Vagina (tissue), 2 donors: ENCODE measurements around the gene CSTPP1. TPM values are rescaled to one million over a fixed set of nuclear protein-coding genes. Genes with fewer than 3 reads are reported as not detected.

Experiments used
- DNase-seq, 2 donors: peaks; one replicate each; pipeline ENCODE4 v3.0.0-alpha.2; 2017; ENCODE audit errors: extremely low spot score in 2 of 2
- H3K27ac ChIP-seq: fragments of 200-600 bp; sonication (generic); one replicate; pipeline ENCODE4 v1.5.1; 2019
- H3K27me3 ChIP-seq: fragments of 200-600 bp; sonication (generic); one replicate; pipeline ENCODE4 v1.5.1; 2019
- H3K36me3 ChIP-seq, 2 donors: fragments of 200-600 bp; sonication (generic); one replicate each; pipeline ENCODE4 v1.5.1; 2017 to 2019
- H3K4me1 ChIP-seq: fragments of 200-600 bp; sonication (generic); one replicate; pipeline ENCODE4 v1.5.1; 2019
- H3K4me3 ChIP-seq, 2 donors: fragments of 200-600 bp; sonication (generic); 1 replicate in 1 of 2; 2 replicates in 1 of 2; pipeline ENCODE4 v1.5.1; 2016 to 2019
- H3K9me3 ChIP-seq: fragments of 200-600 bp; sonication (generic); one replicate; pipeline ENCODE4 v1.5.1; 2019
- CTCF ChIP-seq, 3 experiments: fragments of 450-650 bp in 2 of 3; fragments of 200-600 bp in 1 of 3; sonication (generic) in 1 of 3; IDR thresholded peaks; one replicate each; pipeline ENCODE4 v1.5.1; 2017 to 2019; ENCODE audit warnings: antibody characterized with exemption in 3 of 3, mild to moderate bottlenecking in 2 of 3, moderate library complexity in 2 of 3
- POLR2A ChIP-seq, 2 donors: fragments of 450-650 bp; IDR thresholded peaks; one replicate each; pipeline ENCODE4 v1.6.1; 2017; ENCODE audit warnings: antibody characterized with exemption in 2 of 2, mild to moderate bottlenecking in 2 of 2, moderate library complexity in 2 of 2
- POLR2AphosphoS5 ChIP-seq, 2 donors: sonication (generic); formaldehyde crosslinking; IDR thresholded peaks; one replicate each; pipeline ENCODE4 v1.9.0; 2017; ENCODE audit warnings: antibody characterized with exemption in 2 of 2, mild to moderate bottlenecking in 2 of 2, low read depth in 1 of 2; ENCODE audit not compliant: insufficient read depth in 1 of 2
- intact Hi-C: fragments of 100-400 bp; cut with DNase I; formaldehyde crosslinking; loops from one replicate; pipeline ENCODE4 v1.15.1; 2023
- total RNA-seq: library from RNA; depleted of rRNA; stranded (reverse); fragments of >200 nt; gene quantifications from one replicate; pipeline ENCODE4 v1.2.3, GENCODE V29; 2016

The CSTPP1 gene
- total RNA-seq, 1 donor from 2014 or later, result 30.7 TPM

DNA sequence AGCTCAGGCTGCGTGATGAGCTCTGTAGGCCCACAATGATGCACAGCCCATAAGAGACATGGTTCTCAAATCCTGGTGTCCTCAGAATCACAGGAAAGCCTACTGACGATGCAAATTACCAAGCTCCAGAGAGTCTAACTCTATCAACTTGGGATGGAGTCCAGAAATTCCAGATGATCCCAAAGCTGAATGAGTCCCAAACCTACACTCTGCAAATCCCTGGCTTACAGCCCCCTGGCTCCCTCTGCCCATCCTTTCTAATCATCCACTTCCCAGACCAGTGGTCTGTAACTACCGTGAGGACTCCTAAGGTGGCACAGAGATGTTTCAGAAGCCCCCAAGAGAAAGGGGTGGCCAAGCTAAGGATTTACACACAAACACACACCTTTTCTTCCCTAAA lies 226.6 kb downstream of the CSTPP1 start:
- no peak overlapping the region for H3K27ac ChIP-seq
- no peak overlapping the region for H3K4me3 ChIP-seq
- H3K36me3 ChIP-seq, result peaks cover 8 to 47% of the 10 kb centered on the region in 2 donors
- no peak for TF ChIP-seq POLR2AphosphoS5 (IDR thresholded peaks at IDR 0.05; ENCODE audit: insufficient read depth in 1 of 2, low read depth in 1 of 2)
- TF ChIP-seq POLR2A (IDR thresholded peaks at IDR 0.05), result no peak
- TF ChIP-seq CTCF (IDR thresholded peaks at IDR 0.05), result no peak
- peaks cover 9% of the 10 kb centered on the region for H3K4me1 ChIP-seq
- no peaks in the 10 kb centered on the region for H3K9me3 ChIP-seq
- no peak for DNase-seq
- intact Hi-C loops, result no loop called here
- H3K27me3 ChIP-seq, result no peaks in the 10 kb centered on the region

DNA sequence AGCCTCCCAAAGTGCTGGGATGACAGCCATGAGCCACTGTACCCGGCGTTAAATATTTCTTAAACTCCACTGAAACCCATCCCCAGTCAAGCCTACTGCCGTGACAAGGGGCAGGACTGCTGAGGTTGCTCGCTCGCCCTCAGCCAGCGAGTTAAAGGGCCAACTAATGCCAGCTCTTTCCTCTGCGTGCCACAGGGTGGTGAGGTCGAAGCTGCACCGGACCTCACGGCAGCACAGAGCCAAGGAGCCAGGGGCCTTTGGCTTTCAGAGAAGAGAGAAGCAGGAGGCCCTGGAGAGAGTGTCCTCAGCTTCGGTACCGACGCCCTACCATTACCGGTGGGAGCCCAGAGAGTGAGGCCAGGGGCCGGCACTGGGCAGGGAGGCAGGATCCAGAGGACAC lies 227.3 kb downstream of the CSTPP1 start:
- H3K36me3 ChIP-seq, result peaks cover 8 to 54% of the 10 kb centered on the region in 2 donors
- H3K27me3 ChIP-seq, result no peaks in the 10 kb centered on the region
- H3K9me3 ChIP-seq, result no peaks in the 10 kb centered on the region
- no peak overlapping the region for H3K4me3 ChIP-seq
- DNase-seq, result no peak
- TF ChIP-seq POLR2AphosphoS5 (IDR thresholded peaks at IDR 0.05; ENCODE audit: insufficient read depth in 1 of 2, low read depth in 1 of 2) (no peak), POLR2A (IDR thresholded peaks at IDR 0.05) (no peak), CTCF (IDR thresholded peaks at IDR 0.05) (no peak)
- no peak overlapping the region for H3K27ac ChIP-seq
- intact Hi-C loops, result no loop called here
- peaks cover 9% of the 10 kb centered on the region for H3K4me1 ChIP-seq

- Histone ChIP-seq H3K9me3 (no peaks in the 10 kb centered on the region), H3K27me3 (no peaks in the 10 kb centered on the region), H3K36me3 (peaks cover 8 to 58% of the 10 kb centered on the region in 2 donors), H3K4me3 (no peak overlapping the region), H3K4me1 (peaks cover 9% of the 10 kb centered on the region), H3K27ac (no peak overlapping the region)
- DNase-seq, result no peak
- intact Hi-C loops, result no loop called here
- TF ChIP-seq CTCF (IDR thresholded peaks at IDR 0.05) (no peak), POLR2A (IDR thresholded peaks at IDR 0.05) (no peak), POLR2AphosphoS5 (IDR thresholded peaks at IDR 0.05; ENCODE audit: insufficient read depth in 1 of 2, low read depth in 1 of 2) (no peak)
Observed at GRCh38 chr11:47164321-47164720, 227.8 kb downstream of the CSTPP1 start.

GRCh38 chr11:47165253-47165840 lies 228.8 kb downstream of the CSTPP1 start:
- H3K4me1 ChIP-seq, result peaks cover 9% of the 10 kb centered on the region
- no peak for DNase-seq
- no peaks in the 10 kb centered on the region for H3K9me3 ChIP-seq
- H3K27ac ChIP-seq, result no peak overlapping the region
- no peak overlapping the region for H3K4me3 ChIP-seq
- peaks cover 8 to 69% of the 10 kb centered on the region in 2 donors for H3K36me3 ChIP-seq
- intact Hi-C loops, result no loop called here
- no peaks in the 10 kb centered on the region for H3K27me3 ChIP-seq
- no peak for TF ChIP-seq CTCF (IDR thresholded peaks at IDR 0.05)
- no peak for TF ChIP-seq POLR2AphosphoS5 (IDR thresholded peaks at IDR 0.05; ENCODE audit: insufficient read depth in 1 of 2, low read depth in 1 of 2)
- TF ChIP-seq POLR2A (IDR thresholded peaks at IDR 0.05), result no peak

- DNase-seq, result no peak
- intact Hi-C loops, result no loop called here
- Histone ChIP-seq H3K9me3 (no peaks in the 10 kb centered on the region), H3K36me3 (peaks cover 8 to 78% of the 10 kb centered on the region in 2 donors), H3K27ac (no peak overlapping the region), H3K4me1 (peaks cover 13% of the 10 kb centered on the region), H3K27me3 (no peaks in the 10 kb centered on the region), H3K4me3 (no peak overlapping the region)
- TF ChIP-seq POLR2AphosphoS5 (IDR thresholded peaks at IDR 0.05; ENCODE audit: insufficient read depth in 1 of 2, low read depth in 1 of 2), result no peak
- no peak for TF ChIP-seq POLR2A (IDR thresholded peaks at IDR 0.05)
- TF ChIP-seq CTCF (IDR thresholded peaks at IDR 0.05), result no peak
Observed at GRCh38 chr11:47166368-47166767, 229.8 kb downstream of the CSTPP1 start.
